GM19238 (cell line): ENCODE results near the gene ANLN.
"Not testable (repeated sequence)": the region's sequence is repeated elsewhere in the genome, so short reads cannot be mapped to it uniquely, and the experiment has no call there.

Source experiments
- DNase-seq: peaks from one replicate; pipeline ENCODE4 v3.0.0; 2011; ENCODE audit warnings: low spot score; ENCODE audit not compliant: insufficient read length

The ANLN gene

GRCh38 chr7:36389371-36390198 lies at the start of gene ANLN:
Gene ANLN (plus strand): TSS chr7:36389862. CDS start chr7:36390027, 165 bp downstream.
- peak; percentile 89 for DNase-seq

GRCh38 chr7:36343548-36343947 lies 46.1 kb upstream of the ANLN start:
- no peak for DNase-seq

- no peak for DNase-seq
Observed at GRCh38 chr7:36344622-36345021, 45.0 kb upstream of the ANLN start.

- DNase-seq = no peak
Observed at GRCh38 chr7:36346260-36346831, 43.3 kb upstream of the ANLN start.

GRCh38 chr7:36348256-36348655 lies 41.4 kb upstream of the ANLN start:
- DNase-seq = no peak

- no peak for DNase-seq
Observed at GRCh38 chr7:36348771-36349170, 40.9 kb upstream of the ANLN start.

- no peak for DNase-seq
Observed at GRCh38 chr7:36349626-36350025, 40.0 kb upstream of the ANLN start.

GRCh38 chr7:36355490-36355889 lies 34.2 kb upstream of the ANLN start:
- DNase-seq = no peak

- DNase-seq = no peak
Observed at GRCh38 chr7:36357054-36357453, 32.6 kb upstream of the ANLN start.

- DNase-seq = no peak
Observed at GRCh38 chr7:36358589-36358988, 31.1 kb upstream of the ANLN start.

GRCh38 chr7:36360244-36360643 lies 29.4 kb upstream of the ANLN start:
- DNase-seq = no peak

GRCh38 chr7:36361227-36361626 lies 28.4 kb upstream of the ANLN start:
- DNase-seq = no peak

GRCh38 chr7:36363515-36363914 lies 26.1 kb upstream of the ANLN start:
- no peak for DNase-seq

GRCh38 chr7:36366005-36366717 lies 23.5 kb upstream of the ANLN start:
- no peak for DNase-seq

GRCh38 chr7:36366718-36367560 lies 22.7 kb upstream of the ANLN start:
- DNase-seq = peak; percentile 88

- DNase-seq = no peak
Observed at GRCh38 chr7:36367561-36368077, 22.0 kb upstream of the ANLN start.

- DNase-seq = no peak
Observed at GRCh38 chr7:36368496-36368895, 21.2 kb upstream of the ANLN start.

GRCh38 chr7:36369171-36369570 lies 20.5 kb upstream of the ANLN start:
- no peak for DNase-seq

GRCh38 chr7:36370046-36370445 lies 19.6 kb upstream of the ANLN start:
- no peak for DNase-seq

- no peak for DNase-seq
Observed at GRCh38 chr7:36372156-36372555, 17.5 kb upstream of the ANLN start.

- DNase-seq = not testable (repeated sequence)
Observed at GRCh38 chr7:36378555-36378954, 11.1 kb upstream of the ANLN start.
